K562 (cell line): Measurements from ENCODE around the gene SHF.

Experiments
- CTCF ChIP-seq, 3 experiments: IDR thresholded peaks in 2 of 3; conservative IDR thresholded peaks in 1 of 3; 2 replicates each; pipeline ENCODE4 v1.5.1; 2011 to 2012; ENCODE audit warnings: low read length in 3 of 3, mild to moderate bottlenecking in 3 of 3, control low read depth in 2 of 3, improper control_type of control experiment in 1 of 3, inconsistent platforms in 1 of 3, low read depth in 1 of 3, mixed read lengths in 1 of 3, moderate library complexity in 1 of 3; ENCODE audit not compliant: insufficient read depth in 2 of 3
- ETV5 ChIP-seq: sonication (generic); formaldehyde crosslinking; IDR thresholded peaks from 2 replicates; pipeline ENCODE4 v1.4.0; 2020; ENCODE audit warnings: low read depth, mild to moderate bottlenecking, missing genetic modification reagents
- HDAC6 ChIP-seq: IDR thresholded peaks from 2 replicates; pipeline ENCODE4 v1.6.1; 2012; ENCODE audit warnings: low read depth, mild to moderate bottlenecking, control low read depth, inconsistent platforms, low read length, moderate library complexity
- KDM1A ChIP-seq, 2 experiments: fragments of 450-650 bp; IDR thresholded peaks; 2 replicates each; pipeline ENCODE4 v1.6.1; 2016; ENCODE audit warnings: mild to moderate bottlenecking in 2 of 2
- MCM2 ChIP-seq: fragments of 450-650 bp; IDR thresholded peaks from 2 replicates; pipeline ENCODE4 v1.6.1; 2017; ENCODE audit warnings: low read depth, mild to moderate bottlenecking
- POLR2AphosphoS5 ChIP-seq: IDR thresholded peaks from 2 replicates; pipeline ENCODE4 v1.6.1; 2011; ENCODE audit warnings: mild to moderate bottlenecking, low read depth, low read length, moderate library complexity; ENCODE audit not compliant: control insufficient read depth, insufficient read depth
- SETDB1 ChIP-seq: IDR thresholded peaks from one replicate; pipeline ENCODE4 v1.6.1; 2012; ENCODE audit warnings: low read length, control low read depth, inconsistent platforms
- SREBF2 ChIP-seq: sonication (generic); formaldehyde crosslinking; IDR thresholded peaks from 2 replicates; pipeline ENCODE4 v1.4.0; 2020; ENCODE audit warnings: mild to moderate bottlenecking, missing genetic modification reagents
- XRCC3 ChIP-seq: fragments of 450-650 bp; IDR thresholded peaks from 2 replicates; pipeline ENCODE4 v1.6.1; 2017; ENCODE audit warnings: mild to moderate bottlenecking, moderate library complexity
- ZNF316 ChIP-seq: fragments of 450-650 bp; IDR thresholded peaks from 2 replicates; pipeline ENCODE4 v1.6.1; 2016
- ZNF431 ChIP-seq: sonication (generic); formaldehyde crosslinking; IDR thresholded peaks from 2 replicates; pipeline ENCODE4 v1.8.0; 2022; ENCODE audit warnings: mild to moderate bottlenecking, missing genetic modification reagents
- ZNF444 ChIP-seq: fragments of 250-450 bp; sonication (Bioruptor Pico); IDR thresholded peaks from 2 replicates; pipeline ENCODE4 v1.4.0; 2020; ENCODE audit warnings: mild to moderate bottlenecking, moderate library complexity
- ZNF830 ChIP-seq: fragments of 250-450 bp; sonication (Bioruptor Pico); IDR thresholded peaks from 2 replicates; pipeline ENCODE4 v1.5.0; 2021; ENCODE audit warnings: mild to moderate bottlenecking

DNA sequence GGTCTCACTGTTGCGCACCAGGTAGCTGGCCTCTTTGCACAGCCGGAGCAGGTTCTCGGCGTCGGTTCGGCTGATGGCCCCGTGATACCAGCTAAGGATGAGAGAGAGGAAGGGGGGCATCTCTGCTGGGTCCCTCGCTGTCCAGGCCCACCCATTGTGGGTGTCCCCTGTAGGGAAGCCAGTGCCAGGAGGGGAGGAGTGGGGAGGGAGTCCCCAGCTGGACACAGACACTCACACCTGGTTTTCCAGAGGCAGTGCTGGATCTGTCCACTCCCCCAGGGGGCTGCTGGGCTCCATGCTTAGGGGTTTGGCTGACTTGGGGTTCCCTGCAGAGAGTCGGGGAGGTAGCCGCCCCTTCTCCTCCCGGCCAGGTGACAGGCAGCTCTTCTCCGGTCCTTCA lies 15.9 kb downstream of the SHF start:
- no peak for TF ChIP-seq SREBF2
- no peak for TF ChIP-seq KDM1A (IDR thresholded peaks at IDR 0.05)
- TF ChIP-seq CTCF (IDR thresholded peaks at IDR 0.05 in 2 of 3, conservative IDR thresholded peaks at IDR 0.05 in 1 of 3; ENCODE audit: insufficient read depth in 2 of 3, low read depth in 1 of 3, low read length in 3 of 3): no peak
- TF ChIP-seq XRCC3: no peak
- TF ChIP-seq ZNF830 (CRISPR knock-in tag): no peak
- TF ChIP-seq ZNF444: no peak
- TF ChIP-seq MCM2: no peak
- no peak for TF ChIP-seq SETDB1
- no peak for TF ChIP-seq POLR2AphosphoS5
- no peak for TF ChIP-seq ZNF431
- TF ChIP-seq HDAC6: no peak
- no peak for TF ChIP-seq ETV5 (CRISPR knock-in tag)
- no peak for TF ChIP-seq ZNF316
